NAMALWA (cell line): Measurements from ENCODE around the gene OXT.
"Not testable (repeated sequence)": the region's sequence is repeated elsewhere in the genome, so short reads cannot be mapped to it uniquely, and the experiment has no call there.

Source experiments
- DNase-seq: peaks from one replicate; pipeline ENCODE4 v3.0.0-alpha.2; 2015; ENCODE audit warnings: low spot score

The OXT gene

DNA sequence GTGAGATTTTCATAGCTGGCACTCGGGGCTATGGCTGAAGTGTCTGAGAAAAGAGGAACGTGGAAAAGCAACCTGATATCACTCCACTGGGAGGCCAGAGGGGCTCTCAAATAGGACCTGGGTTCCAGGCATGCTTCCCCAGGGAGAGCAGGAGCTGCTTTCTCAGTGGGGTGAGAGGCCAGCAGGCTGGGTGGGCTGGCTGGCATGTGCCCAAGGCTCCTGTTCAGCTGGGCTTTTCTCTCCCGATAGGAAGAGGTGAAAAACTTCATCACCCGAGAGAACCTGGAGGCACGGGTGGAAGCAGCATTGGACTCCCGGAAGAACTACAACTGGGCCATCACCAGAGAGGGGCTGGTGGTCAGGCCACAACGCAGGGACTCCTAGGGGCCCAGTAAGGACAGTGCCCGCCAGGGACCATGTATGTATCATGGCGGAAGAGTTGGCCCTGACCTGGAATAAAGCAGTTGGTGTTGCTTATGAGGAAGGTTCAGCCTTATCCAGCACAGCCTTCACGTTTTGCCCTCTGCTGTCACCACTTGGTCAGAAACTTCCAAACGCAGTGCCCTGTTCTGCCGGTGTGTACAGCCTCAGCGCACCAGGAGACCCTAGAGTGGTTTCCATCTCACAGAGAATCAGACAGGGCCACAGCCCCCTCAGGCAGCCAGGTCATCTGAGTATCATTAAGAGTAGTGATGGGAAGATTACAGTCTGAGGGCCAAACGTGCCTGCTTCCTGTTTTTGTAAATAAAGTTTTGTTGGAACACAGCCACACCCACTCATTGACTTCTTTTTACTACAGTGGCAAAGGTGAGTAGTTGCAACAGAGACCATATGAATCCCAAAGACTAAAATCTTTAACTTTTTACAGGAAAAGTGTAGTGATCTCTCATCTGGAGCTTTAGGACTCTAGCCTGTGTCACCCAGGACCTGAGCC is 23.7 kb upstream of the OXT start:
- DNase-seq: no peak

GRCh38 chr20:3051385-3052019 is 19.9 kb upstream of the OXT start:
- peak; percentile 36 for DNase-seq

- no peak for DNase-seq
These were observed 11.9 kb upstream of the OXT start for GRCh38 chr20:3059489-3059888.

- DNase-seq: not testable (repeated sequence)
These were observed 7.3 kb upstream of the OXT start for GRCh38 chr20:3064119-3064518.

DNA sequence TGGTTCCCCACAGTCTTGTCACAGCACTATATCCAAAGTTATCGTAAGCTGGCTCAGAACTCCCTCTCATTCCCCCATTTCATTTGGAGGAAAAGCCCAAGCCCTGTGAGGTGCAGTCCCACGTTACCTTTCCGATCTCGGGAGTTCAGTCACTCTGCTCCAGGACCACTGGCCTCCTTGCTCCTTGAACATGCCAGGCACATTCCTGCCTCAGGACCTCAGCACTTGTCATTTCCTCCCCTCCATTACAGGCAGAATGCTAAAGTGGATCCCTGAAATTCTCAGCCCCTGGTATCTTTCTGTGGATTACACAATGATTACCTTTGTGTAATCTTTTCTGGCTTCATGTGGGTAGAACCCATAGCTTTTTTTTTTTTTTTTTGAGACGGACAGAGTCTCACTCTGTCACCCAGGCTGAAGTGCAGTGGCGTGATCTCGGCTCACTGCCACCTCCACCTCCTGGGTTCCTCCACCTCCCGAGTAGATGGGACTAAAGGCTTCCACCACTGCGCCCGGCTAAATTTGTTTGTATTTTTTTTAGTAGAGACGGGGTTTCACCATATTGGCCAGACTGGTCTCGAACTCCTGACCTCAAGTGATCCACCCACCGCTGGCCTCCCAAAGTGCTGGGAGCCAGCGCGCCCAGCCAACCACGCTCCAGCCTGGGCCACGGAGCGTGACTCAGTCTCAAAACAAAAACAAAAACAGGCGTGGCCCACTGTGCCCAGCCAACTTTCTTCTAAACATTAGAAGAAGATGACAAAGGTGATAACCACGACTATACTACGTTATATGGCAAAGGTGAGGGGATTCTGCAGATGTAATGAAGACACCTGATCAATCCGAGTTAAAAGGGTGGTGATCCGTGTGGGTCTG is 4.0 kb upstream of the OXT start:
- DNase-seq: no peak

GRCh38 chr20:3068075-3068474 is 3.3 kb upstream of the OXT start:
- DNase-seq: no peak

GRCh38 chr20:3068986-3069900 is 2.2 kb upstream of the OXT start:
- peak; percentile 43 for DNase-seq

DNA sequence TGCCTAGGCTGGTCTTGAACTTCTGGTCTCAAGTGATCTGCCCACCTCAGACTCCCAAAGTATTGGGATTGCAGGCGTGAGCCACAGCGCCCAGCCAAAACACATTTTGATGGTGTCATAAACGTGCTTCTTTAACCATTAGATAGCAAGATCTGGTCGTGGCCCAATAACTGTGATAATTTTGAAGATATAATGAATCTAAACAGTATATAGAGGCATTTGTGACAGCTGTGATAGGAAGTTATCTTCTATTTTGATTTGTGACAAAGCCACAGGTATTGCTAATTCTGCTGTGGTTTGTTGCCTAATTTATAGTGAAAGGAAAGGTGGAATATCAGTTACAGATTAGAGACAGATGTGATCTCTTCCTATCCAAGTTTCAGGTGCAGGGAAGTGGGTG is 695 bp upstream of the OXT start:
- no peak for DNase-seq

GRCh38 chr20:3071266-3071609 is 182 bp upstream of the OXT start:
- DNase-seq: no peak

DNA sequence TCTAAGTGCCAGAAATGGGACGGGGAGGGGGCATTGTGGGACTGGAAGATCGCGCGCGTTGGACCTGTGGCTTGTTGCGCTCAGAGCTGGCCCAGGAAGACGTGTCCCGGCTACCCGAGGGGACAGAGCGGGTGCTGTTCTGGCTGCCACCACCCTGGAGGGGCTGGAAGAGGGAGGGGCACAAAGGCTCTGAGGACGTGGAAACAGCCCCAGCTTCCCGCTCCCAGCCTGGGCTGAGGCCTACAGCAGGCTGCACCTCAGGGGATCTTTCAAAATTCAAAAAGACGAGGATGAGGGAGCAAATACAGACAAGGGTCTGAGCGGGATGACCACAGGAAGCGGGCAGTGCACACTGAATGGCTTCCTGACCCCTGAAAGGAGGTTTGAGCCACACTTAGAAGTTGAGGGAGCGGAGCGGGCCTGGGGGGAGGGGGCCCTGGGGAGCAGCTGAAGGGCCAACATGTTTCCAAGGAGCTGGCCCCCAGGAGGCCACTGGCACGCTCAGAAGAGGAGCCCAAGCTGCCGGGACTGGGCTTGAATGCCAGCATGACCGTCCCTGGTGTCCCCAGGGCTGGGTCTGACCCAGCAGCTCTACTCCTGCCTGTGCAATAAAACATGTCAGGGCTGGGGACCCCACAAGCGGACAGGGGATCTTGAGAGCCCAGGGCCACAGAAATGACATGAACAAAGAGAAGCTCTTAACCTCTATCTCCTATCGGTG is 1.3 kb downstream of the OXT start:
- DNase-seq: no peak

- not testable (repeated sequence) for DNase-seq
These were observed 1.8 kb downstream of the OXT start for GRCh38 chr20:3073251-3073643.

- DNase-seq: no peak
These were observed 3.4 kb downstream of the OXT start for GRCh38 chr20:3074812-3075211.

- not testable (repeated sequence) for DNase-seq
These were observed 3.9 kb downstream of the OXT start for GRCh38 chr20:3075315-3075714.

- no peak for DNase-seq
These were observed 6.3 kb downstream of the OXT start for GRCh38 chr20:3077618-3078134.

DNA sequence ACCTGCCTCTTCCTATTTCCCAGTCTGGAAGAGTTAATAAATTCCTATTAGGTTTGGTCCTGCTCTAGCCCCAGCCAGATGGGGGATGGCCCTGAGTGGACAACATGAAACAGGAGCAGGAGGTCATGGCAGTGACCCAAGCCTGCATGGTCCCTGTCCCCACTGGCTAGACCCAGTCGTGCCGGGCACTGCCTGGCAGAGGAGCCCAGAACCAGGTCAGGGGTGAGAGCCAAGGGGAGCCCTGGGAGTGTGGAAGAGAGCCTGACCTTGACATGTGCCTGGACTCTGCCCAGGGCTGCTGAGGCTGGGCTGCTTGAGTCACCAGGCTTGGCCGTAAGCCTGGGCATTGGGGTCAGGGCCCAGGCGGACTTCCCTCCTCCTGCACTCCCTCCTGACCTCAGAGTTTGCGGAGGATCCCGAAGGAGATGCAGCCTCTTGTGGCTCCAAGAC is 9.5 kb downstream of the OXT start:
- no peak for DNase-seq

DNA sequence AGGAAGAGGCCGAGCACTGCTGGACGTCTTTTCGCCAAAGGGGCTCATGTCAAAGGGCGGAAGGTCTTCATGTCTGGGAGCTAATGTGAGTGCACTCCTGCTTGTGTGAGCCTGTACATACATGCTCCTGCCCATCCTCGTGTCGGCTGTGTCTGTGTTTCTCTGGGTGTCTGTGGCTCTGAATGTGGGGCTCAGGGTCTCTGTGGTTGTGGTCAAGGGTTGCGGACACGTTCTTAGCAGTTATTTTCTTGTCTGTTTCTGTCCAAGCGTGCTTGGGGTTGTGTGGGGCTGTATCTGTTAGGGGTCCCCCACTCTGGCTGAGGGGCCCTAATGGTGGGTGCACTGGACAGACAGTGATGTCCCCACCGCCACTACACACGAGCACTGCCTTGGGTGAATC is 10.2 kb downstream of the OXT start:
- DNase-seq: no peak

DNA sequence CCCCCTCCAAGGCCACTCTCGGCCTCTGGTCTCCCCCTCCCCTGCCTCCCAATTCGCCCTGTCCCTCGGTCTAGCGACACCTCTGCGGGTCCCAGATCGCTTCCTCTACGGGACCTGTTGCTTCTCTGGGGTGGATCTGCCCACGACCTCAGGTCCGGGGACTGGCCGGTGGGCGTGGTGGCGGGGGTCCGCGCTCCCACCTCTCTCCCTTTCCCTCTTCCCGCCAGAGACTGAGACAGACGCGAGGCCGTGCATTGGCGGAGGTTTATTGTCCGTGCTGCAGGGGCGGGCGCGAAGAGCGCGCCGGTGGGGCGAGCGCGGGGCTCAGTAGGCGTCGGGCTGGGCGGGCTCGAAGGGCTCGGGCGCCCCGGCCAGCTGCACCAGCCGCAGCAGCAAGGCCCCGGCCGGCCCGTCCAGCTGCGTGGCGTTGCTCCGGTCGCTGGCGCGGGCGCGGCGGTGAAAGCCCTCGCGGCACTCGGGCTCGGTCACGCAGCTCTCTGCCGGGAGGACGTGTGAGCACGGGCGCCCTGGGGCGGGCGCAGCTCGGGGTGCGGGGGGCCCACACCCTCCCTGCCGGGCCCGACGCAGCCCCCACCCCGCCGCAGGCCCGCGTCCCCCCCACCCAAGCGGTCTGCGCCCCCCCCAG is 11.0 kb downstream of the OXT start:
- DNase-seq: no peak

GRCh38 chr20:3082955-3083952 is 11.8 kb downstream of the OXT start:
- no peak for DNase-seq
